Tibial artery (tissue), 4 donors: ENCODE results near the gene LZTS2.

Experiments
- DNase-seq, 2 donors: peaks; one replicate each; pipeline ENCODE4 v3.0.0-alpha.2; 2019
- H3K27ac ChIP-seq, 2 donors: fragments of 200-600 bp; sonication (generic) in 1 of 2; 1 replicate in 1 of 2; 2 replicates in 1 of 2; pipeline ENCODE4 v1.5.1; 2018 to 2019; ENCODE audit warnings: mild to moderate bottlenecking in 1 of 2
- H3K27me3 ChIP-seq, 2 donors: fragments of 200-600 bp; sonication (generic) in 1 of 2; one replicate each; pipeline versions ENCODE4 v1.5.1 to v1.6.0; 2016 to 2019
- H3K36me3 ChIP-seq, 3 donors: fragments of 200-600 bp; sonication (generic) in 2 of 3; one replicate each; pipeline ENCODE4 v1.5.1; 2016 to 2019; ENCODE audit warnings: mild to moderate bottlenecking in 2 of 3
- H3K4me1 ChIP-seq, 4 donors: fragments of 200-600 bp; sonication (generic) in 2 of 4; 1 replicate in 3 of 4; 2 replicates in 1 of 4; pipeline ENCODE4 v1.5.1; 2016 to 2019
- H3K4me3 ChIP-seq, 2 donors: fragments of 200-600 bp; sonication (generic) in 1 of 2; 1 replicate in 1 of 2; 2 replicates in 1 of 2; pipeline ENCODE4 v1.5.1; 2018 to 2019; ENCODE audit warnings: mild to moderate bottlenecking in 2 of 2
- H3K9me3 ChIP-seq, 3 donors: fragments of 200-600 bp; sonication (generic) in 1 of 3; one replicate each; pipeline ENCODE4 v1.5.1; 2016 to 2019
- intact Hi-C: fragments of 100-400 bp; cut with DNase I; formaldehyde crosslinking; loops from one replicate; pipeline ENCODE4 v1.15.0; 2023; ENCODE audit warnings: low total_unique reads
- TF ChIP-seq, protein P1 (sequence below), 2 experiments: fragments of 200-600 bp in 1 of 2; fragments of 450-650 bp in 1 of 2; IDR thresholded peaks; one replicate each; pipeline ENCODE4 v1.5.1; 2017 to 2019; ENCODE audit warnings: antibody characterized with exemption in 2 of 2, mild to moderate bottlenecking in 1 of 2, moderate library complexity in 1 of 2

Gene LZTS2

DNA sequence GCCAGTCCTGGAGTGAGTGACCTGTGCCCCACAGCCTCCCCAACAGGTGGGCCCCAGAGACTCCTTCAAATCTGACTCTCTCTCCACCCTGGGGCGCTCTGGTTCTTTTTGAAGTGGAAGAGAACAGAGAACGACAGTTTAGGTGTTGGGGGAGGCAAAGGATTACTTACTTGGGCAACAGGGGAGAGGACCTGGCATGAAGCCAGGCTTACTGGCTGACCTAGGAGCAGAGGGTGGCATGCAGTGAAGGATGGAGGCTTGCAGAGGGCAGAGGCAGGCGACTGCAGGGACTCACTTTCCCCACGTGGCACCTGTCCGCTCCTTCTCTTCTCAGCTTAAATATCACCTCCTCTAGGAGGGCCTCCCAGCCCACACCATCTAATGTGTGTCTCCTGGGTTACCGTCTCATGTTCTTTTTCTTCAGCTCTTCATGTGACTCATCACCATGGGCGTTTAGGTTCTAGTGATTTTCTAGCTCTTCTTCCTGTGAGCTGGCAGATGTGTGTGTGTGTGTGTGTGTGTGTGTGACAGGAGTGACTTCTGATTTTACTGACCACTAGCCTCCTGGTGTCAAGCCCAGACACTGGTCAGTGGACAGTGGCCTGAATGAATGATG lies 15.5 kb downstream of the LZTS2 start:
- H3K4me1 ChIP-seq = peaks cover 0 to 24% (median 21%) of the 10 kb centered on the region in 4 donors
- DNase-seq = no peak
- no peak overlapping the region for H3K27ac ChIP-seq
- H3K27me3 ChIP-seq = peaks cover 0 to 35% of the 10 kb centered on the region in 2 donors
- intact Hi-C loops = loop anchor here (2.0 kb wide), 1 partner anchor 20 kb away; no protein-coding TSS in a partner anchor
- TF ChIP-seq, protein P1, sequence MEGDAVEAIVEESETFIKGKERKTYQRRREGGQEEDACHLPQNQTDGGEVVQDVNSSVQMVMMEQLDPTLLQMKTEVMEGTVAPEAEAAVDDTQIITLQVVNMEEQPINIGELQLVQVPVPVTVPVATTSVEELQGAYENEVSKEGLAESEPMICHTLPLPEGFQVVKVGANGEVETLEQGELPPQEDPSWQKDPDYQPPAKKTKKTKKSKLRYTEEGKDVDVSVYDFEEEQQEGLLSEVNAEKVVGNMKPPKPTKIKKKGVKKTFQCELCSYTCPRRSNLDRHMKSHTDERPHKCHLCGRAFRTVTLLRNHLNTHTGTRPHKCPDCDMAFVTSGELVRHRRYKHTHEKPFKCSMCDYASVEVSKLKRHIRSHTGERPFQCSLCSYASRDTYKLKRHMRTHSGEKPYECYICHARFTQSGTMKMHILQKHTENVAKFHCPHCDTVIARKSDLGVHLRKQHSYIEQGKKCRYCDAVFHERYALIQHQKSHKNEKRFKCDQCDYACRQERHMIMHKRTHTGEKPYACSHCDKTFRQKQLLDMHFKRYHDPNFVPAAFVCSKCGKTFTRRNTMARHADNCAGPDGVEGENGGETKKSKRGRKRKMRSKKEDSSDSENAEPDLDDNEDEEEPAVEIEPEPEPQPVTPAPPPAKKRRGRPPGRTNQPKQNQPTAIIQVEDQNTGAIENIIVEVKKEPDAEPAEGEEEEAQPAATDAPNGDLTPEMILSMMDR (IDR thresholded peaks at IDR 0.05) = no peak
- H3K36me3 ChIP-seq = no peaks in the 10 kb centered on the region
- no peaks in the 10 kb centered on the region for H3K9me3 ChIP-seq
- H3K4me3 ChIP-seq = no peak overlapping the region

DNA sequence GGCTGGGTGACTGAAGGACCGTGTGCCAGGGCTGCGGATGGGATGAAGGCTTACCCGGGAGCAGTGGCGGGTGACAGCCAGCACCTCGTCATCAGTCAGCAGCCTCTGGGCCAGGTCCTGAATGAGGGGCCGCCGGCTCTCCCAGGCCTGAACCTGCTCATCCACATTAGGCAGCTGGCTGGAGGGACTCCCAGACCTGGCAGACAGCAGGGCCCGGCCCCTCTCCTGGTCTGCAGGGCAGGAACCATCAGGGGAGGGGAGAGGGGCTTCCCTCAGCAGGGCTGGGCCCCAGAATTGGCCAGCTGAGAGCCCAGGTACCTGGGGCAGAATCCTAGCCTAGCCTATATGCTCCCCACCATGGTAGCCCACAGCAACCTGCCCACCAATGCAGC lies 16.0 kb downstream of the LZTS2 start:
- peaks cover 0 to 24% (median 21%) of the 10 kb centered on the region in 4 donors for H3K4me1 ChIP-seq

DNA sequence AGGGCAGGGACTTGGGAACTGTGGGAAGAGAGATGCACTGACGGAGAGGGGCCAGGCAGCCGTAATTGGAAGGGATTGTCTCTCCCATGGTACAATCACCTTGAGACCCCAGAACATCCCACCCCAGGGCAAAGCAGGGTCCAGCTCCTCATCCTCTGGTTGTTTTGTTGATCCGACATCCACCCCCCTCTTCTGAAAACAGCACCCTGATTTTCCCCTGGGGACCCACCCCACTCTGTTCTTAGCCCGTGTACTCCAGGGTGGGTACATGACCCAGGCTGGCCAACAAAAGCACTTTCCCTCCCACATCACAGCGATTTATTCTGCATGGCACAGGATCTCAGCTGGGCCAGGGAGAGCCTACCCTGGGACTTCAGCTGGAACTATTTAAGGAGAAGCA lies 17.2 kb downstream of the LZTS2 start:
- no peaks in the 10 kb centered on the region for H3K36me3 ChIP-seq
- no peak overlapping the region for H3K27ac ChIP-seq
- H3K27me3 ChIP-seq = peaks cover 0 to 50% of the 10 kb centered on the region in 2 donors
- TF ChIP-seq, protein P1 (IDR thresholded peaks at IDR 0.05) = no peak
- no peak for DNase-seq
- H3K4me1 ChIP-seq = peaks cover 0 to 23% (median 20%) of the 10 kb centered on the region in 4 donors
- intact Hi-C loops = no loop called here
- no peak overlapping the region for H3K4me3 ChIP-seq
- H3K9me3 ChIP-seq = no peaks in the 10 kb centered on the region

More for the DNA sequence above, 16.0 kb downstream of the LZTS2 start:
- DNase-seq = no peak
- Histone ChIP-seq H3K27me3 (peaks cover 0 to 40% of the 10 kb centered on the region in 2 donors), H3K9me3 (no peaks in the 10 kb centered on the region), H3K27ac (no peak overlapping the region), H3K4me3 (no peak overlapping the region), H3K36me3 (no peaks in the 10 kb centered on the region)
- intact Hi-C loops = loop anchor here (2.0 kb wide), 1 partner anchor 21 kb away; no protein-coding TSS in a partner anchor
- TF ChIP-seq, protein P1 (IDR thresholded peaks at IDR 0.05) = no peak

DNA sequence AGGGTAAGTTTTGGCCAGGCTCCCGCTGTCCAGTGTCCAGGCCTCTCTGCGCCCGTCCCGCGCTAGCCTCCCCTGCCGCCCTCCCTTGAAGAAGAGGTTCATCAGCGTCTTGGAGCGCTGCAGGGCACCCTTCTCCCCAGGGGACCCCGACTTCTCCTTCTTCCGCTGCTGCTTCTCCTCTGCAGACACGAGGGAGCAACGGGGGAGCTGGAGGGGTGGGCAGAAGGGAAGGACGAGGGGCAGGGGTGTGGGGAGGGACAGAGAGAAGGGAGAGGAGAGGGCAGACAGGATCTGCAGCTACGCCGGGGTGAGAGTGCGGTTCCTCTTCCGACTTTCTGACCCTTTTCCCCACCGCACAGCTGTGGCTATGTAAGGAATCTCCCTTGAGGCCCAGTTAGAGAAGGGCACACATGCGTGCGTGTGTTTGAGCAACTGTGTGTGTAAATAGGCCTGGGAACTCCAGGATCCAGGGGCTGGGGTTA lies 18.6 kb downstream of the LZTS2 start:
- TF ChIP-seq, protein P1 (IDR thresholded peaks at IDR 0.05) = no peak
- peaks cover 0 to 12% (median 10%) of the 10 kb centered on the region in 4 donors for H3K4me1 ChIP-seq
- no peaks in the 10 kb centered on the region for H3K36me3 ChIP-seq
- H3K4me3 ChIP-seq = no peak overlapping the region
- no peak for DNase-seq
- intact Hi-C loops = no loop called here
- H3K9me3 ChIP-seq = no peaks in the 10 kb centered on the region
- peaks cover 0 to 54% of the 10 kb centered on the region in 2 donors for H3K27me3 ChIP-seq
- no peak overlapping the region for H3K27ac ChIP-seq

DNA sequence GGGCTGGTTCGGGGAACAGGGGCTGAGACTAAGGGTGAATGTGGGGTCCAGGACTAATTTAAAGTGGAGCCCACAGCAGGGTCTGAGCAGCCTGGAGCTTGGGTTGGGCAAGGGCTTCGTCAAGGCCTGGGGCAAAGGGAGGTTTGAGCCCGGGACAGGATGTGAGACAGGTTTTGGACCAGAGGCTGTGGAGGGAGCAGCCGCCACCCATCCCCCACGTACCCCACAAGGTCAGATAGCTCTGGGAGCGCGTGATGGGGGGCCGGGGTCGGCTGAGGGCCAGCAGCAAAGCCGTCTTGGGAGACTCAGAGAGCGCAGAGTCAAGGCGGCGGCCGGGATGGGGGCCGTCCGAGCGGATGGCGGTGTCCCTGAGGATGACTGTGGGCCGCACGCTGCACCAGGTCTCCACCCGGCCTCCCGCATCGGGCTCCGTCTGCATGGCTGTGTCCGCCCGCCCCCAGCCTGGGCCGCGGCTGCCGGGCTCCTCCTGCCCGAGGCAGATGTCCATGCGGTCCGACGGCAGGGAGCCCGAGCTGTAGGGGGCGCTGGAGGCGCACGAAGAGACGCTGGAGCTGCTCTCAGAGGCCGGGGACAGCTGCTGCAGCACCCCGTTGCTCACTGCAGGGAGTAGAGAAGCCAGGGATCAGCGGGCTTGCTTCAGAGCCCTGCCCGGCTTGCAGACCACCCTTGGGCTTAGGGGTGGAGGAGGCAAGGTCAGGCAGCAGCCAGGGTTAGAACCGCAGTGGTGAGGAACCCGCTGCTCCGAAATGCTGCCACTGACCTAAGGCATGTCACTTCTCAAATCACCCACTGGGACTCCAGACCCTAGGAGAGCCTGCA lies 19.2 kb downstream of the LZTS2 start:
- Histone ChIP-seq H3K4me1 (peaks cover 0 to 12% (median 6%) of the 10 kb centered on the region in 4 donors), H3K4me3 (no peak overlapping the region), H3K27ac (no peak overlapping the region), H3K36me3 (no peaks in the 10 kb centered on the region), H3K27me3 (peaks cover 0 to 54% of the 10 kb centered on the region in 2 donors), H3K9me3 (no peaks in the 10 kb centered on the region)
- TF ChIP-seq, protein P1 (IDR thresholded peaks at IDR 0.05) = peak; percentile 46 to 67
- intact Hi-C loops = no loop called here
- peak; percentile 74 to 83 for DNase-seq
